ENCODE data around the gene BOC.

GRCh38 chr3:113214917-113215595 is 3.7 kb downstream of the BOC start:
- no peak for TF ChIP-seq CTCF (conservative IDR thresholded peaks at IDR 0.05; ENCODE audit: low read depth in 2 of 2)
- TF ChIP-seq, protein P1, sequence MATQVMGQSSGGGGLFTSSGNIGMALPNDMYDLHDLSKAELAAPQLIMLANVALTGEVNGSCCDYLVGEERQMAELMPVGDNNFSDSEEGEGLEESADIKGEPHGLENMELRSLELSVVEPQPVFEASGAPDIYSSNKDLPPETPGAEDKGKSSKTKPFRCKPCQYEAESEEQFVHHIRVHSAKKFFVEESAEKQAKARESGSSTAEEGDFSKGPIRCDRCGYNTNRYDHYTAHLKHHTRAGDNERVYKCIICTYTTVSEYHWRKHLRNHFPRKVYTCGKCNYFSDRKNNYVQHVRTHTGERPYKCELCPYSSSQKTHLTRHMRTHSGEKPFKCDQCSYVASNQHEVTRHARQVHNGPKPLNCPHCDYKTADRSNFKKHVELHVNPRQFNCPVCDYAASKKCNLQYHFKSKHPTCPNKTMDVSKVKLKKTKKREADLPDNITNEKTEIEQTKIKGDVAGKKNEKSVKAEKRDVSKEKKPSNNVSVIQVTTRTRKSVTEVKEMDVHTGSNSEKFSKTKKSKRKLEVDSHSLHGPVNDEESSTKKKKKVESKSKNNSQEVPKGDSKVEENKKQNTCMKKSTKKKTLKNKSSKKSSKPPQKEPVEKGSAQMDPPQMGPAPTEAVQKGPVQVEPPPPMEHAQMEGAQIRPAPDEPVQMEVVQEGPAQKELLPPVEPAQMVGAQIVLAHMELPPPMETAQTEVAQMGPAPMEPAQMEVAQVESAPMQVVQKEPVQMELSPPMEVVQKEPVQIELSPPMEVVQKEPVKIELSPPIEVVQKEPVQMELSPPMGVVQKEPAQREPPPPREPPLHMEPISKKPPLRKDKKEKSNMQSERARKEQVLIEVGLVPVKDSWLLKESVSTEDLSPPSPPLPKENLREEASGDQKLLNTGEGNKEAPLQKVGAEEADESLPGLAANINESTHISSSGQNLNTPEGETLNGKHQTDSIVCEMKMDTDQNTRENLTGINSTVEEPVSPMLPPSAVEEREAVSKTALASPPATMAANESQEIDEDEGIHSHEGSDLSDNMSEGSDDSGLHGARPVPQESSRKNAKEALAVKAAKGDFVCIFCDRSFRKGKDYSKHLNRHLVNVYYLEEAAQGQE (IDR thresholded peaks at IDR 0.05; ENCODE audit: unreplicated experiment): no peak
